ENCODE data around the gene DENND10.
"Not testable (repeated sequence)": the region's sequence is repeated elsewhere in the genome, so short reads cannot be mapped to it uniquely, and the experiment has no call there.

Gene DENND10

GRCh38 chr10:119103903-119104653 is at the start of gene DENND10:
DENND10 (plus strand) TSS chr10:119104113; CDS start chr10:119104143, 30 bp downstream.
- DNase-seq, result no peak

GRCh38 chr10:119055472-119055871 is 48.4 kb upstream of the DENND10 start:
- no peak for DNase-seq

GRCh38 chr10:119058010-119058409 is 45.9 kb upstream of the DENND10 start:
- DNase-seq, result no peak

GRCh38 chr10:119059557-119059956 is 44.4 kb upstream of the DENND10 start:
- no peak for DNase-seq

DNA sequence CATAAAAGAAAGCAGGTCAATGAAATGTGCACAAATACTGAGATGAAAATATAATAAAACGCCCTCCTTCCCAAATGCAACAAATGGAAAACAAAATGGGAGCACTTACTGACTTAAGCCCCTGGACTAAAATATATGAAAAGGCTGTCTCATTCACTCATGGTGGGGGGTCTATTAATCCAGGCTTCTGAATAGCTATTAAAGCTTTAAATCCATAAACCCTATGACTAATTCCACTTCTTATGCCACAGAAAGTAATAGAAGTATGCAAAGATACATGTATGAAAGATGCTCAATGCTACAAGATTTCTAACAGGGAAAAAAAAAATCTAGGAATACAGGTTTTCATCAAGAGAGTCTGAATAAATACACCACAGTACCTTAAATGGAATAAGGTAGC is 43.8 kb upstream of the DENND10 start:
- no peak for DNase-seq

- no peak for DNase-seq
Observed at GRCh38 chr10:119061352-119061751, 42.6 kb upstream of the DENND10 start.

DNA sequence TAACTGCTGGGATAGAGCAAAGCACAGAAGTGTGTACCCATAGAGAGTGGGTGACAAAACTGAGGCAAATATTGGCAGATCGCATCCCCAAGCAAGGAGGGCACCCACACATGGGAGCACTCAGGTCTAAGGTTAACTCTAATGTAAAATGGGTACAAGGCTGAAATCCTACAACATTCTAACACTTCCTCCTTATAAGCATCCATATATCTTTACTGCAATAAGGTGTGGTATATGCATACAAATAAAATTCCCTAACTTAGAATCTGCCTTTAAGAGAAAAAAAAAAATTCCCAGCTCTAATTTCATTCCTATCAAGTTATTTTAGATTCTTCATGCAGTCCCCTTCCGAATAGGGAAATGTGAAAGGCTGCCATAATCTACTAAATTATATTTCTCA is 42.0 kb upstream of the DENND10 start:
- DNase-seq, result no peak

GRCh38 chr10:119070395-119071165 is 33.3 kb upstream of the DENND10 start:
- no peak for DNase-seq

DNA sequence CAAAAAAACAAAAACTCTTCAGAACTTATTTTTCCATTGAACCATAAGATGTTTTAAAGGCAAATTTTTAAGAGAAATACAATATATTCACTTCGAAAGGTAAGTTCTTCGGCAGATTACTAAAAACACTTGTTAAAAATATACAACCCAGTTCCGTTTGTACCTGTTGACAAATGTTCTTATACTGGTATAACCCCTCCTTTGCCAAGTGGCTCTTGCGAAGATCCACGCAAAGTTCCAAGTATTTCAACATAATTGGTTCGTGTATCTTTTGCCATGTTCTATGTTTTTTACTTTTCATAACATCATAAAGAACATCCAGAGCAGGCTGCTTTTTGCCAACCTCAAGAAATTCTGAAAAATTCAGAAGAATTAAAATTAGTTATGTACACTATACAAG is 30.3 kb upstream of the DENND10 start:
- DNase-seq, result no peak

DNA sequence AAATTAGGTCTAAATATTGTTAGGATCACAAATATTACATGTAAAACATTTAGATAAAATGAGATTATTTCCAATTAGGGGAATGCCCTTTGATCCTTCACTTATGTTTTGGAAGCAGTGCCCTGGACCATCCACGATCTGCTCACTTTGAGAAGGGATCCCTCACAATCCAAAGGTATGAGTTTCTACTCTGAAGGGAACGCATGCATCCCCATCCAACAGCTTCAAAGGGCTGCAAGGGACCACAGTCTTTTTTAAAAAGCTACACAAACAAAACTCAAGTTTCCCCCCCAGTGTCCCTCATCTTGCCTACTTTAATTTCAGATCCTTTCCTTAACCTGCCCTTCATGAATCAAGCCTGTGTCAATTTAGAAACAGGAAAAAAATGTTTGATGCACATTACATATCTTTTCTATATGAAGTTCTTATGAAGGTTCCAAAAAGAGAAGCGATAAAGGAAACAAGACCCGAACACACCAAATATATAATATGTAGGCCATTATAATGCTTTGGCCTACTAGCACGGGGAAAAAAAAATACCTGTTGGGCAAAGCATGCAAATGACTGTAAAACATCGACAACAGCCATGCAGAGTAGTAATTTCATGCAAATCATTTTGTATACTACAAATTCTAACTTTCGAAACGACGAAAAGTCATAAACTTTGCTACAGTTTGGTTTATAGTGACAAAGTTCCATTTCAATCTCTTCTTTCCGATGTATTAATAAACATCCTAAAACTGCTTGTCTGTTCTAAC is 25.3 kb upstream of the DENND10 start:
- no peak for DNase-seq

- no peak for DNase-seq
Observed at GRCh38 chr10:119079599-119080520, 24.1 kb upstream of the DENND10 start.

GRCh38 chr10:119080521-119081259 is 23.2 kb upstream of the DENND10 start, which contains the start of gene EIF3A:
EIF3A (minus strand) TSS chr10:119080817; CDS start chr10:119080676, 141 bp downstream.
- peak; percentile 81 for DNase-seq

DNA sequence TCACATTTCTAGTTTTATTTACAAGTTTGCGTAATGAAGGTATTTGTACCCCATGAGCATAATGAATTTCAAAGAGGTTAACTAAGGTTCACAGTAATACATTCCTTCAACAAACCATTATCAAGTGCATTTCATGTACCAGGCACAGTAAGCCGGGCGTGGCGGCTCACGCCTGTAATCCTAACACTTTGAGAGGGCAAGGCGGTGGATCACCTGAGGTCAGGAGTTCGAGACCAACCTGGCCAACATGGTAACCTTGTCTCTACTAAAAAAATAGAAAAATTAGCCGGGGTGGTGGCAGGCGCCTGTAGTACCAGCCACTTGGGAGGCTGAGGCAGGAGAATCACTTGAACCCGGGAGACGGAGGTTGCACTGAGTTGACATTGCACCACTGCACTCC is 19.0 kb upstream of the DENND10 start:
- no peak for DNase-seq

GRCh38 chr10:119087271-119087882 is 16.5 kb upstream of the DENND10 start:
- no peak for DNase-seq

- DNase-seq, result no peak
Observed at GRCh38 chr10:119090026-119090795, 13.7 kb upstream of the DENND10 start.

DNA sequence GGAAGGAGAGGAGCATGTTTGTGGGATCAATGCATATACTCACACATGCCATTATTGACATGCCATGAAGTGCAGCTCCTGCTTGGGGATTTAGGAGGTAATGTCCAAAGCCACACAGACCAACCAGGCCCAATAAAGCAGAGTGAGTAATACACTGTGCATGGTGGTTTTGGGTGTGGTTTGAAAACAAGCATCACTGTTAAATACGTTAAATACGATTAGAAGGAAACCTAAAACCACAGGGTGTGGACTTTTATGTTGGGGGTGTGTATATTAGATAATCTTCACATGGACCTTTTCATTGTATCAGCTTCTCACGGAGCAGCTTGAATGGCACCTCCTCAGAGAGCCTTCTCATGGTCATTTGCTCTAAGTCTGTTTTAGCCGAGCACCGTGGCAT is 12.9 kb upstream of the DENND10 start:
- no peak for DNase-seq

GRCh38 chr10:119095640-119096039 is 8.3 kb upstream of the DENND10 start:
- DNase-seq, result no peak

- not testable (repeated sequence) for DNase-seq
Observed at GRCh38 chr10:119096641-119097415, 7.1 kb upstream of the DENND10 start.

DNA sequence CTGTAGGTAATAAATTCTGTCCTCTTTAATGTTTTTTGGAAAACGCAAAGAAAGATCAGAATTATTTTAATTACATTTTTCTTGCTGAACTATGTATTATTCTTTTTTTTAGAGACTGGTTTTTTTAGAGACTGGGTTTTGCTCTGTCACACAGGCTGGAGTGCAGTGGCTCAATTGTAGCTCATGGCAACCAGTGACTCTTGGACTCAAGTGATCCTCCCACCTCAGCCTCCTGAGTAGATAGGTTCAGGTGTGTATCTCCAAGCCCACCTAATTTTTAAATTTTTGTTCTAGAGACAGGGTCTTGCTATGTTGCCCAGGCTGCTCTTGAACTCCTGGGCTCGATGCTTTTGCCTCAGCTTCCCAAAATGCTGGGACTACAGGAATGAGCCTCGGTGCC is 5.3 kb upstream of the DENND10 start:
- no peak for DNase-seq

Measured in NCI-H1436 treated with DMSO at 0.1 percent for 48 hours (cell line).